G401 (cell line): ENCODE measurements around the gene CLTC. TPM values are rescaled to one million over a fixed set of nuclear protein-coding genes. Genes with fewer than 3 reads are reported as not detected.
"Not testable (repeated sequence)": the region's sequence is repeated elsewhere in the genome, so short reads cannot be mapped to it uniquely, and the experiment has no call there.

Experiments
- DNase-seq: peaks from one replicate; pipeline ENCODE4 v3.0.0-alpha.2; 2015; ENCODE audit warnings: low spot score
- in situ Hi-C: cut with HindIII; loops from 2 replicates; pipeline ENCODE4 v1.10.0; 2016; ENCODE audit warnings: low sequenced_read_pairs, mixed read lengths
- total RNA-seq: library from RNA; depleted of rRNA; stranded (reverse); fragments of >200 nt; shearing (Covaris generic); gene quantifications from 2 replicates; pipeline ENCODE4 v1.2.3, GENCODE V29; 2014; rRNA removed

Gene CLTC
- 259 and 403 TPM in 2 replicates for total RNA-seq

- in situ Hi-C loops, result no loop called here
- peak; percentile 96 for DNase-seq
These were observed at the start of gene CLTC for GRCh38 chr17:59619298-59620063. Gene CLTC (plus strand): TSS chr17:59619895. CDS start chr17:59620132, 237 bp downstream.

GRCh38 chr17:59572301-59572924 is 47.3 kb upstream of the CLTC start:
- DNase-seq, result no peak
- in situ Hi-C loops, result no loop called here

- in situ Hi-C loops, result not testable (repeated sequence)
These were observed 35.5 kb upstream of the CLTC start for GRCh38 chr17:59584168-59584567.

GRCh38 chr17:59600169-59600568 is 19.5 kb upstream of the CLTC start:
- no peak for DNase-seq
- in situ Hi-C loops, result no loop called here

More at GRCh38 chr17:59584168-59584567, 35.5 kb upstream of the CLTC start:
- not testable (repeated sequence) for DNase-seq

GRCh38 chr17:59601130-59601529 is 18.6 kb upstream of the CLTC start:
- DNase-seq, result no peak
- in situ Hi-C loops, result no loop called here

GRCh38 chr17:59607061-59607460 is 12.6 kb upstream of the CLTC start:
- DNase-seq, result no peak
- in situ Hi-C loops, result no loop called here

- in situ Hi-C loops, result no loop called here
- DNase-seq, result no peak
These were observed 11.8 kb upstream of the CLTC start for GRCh38 chr17:59607817-59608403.

- DNase-seq, result no peak
- in situ Hi-C loops, result no loop called here
These were observed 8.2 kb upstream of the CLTC start for GRCh38 chr17:59611503-59611902.

- in situ Hi-C loops, result no loop called here
- DNase-seq, result no peak
These were observed 3.3 kb upstream of the CLTC start for GRCh38 chr17:59616253-59616920.

- in situ Hi-C loops, result no loop called here
- DNase-seq, result peak; percentile 14
These were observed 2.5 kb upstream of the CLTC start for GRCh38 chr17:59617156-59617732.

GRCh38 chr17:59619035-59619297 is 729 bp upstream of the CLTC start:
- in situ Hi-C loops, result no loop called here
- DNase-seq, result no peak

- in situ Hi-C loops, result no loop called here
- no peak for DNase-seq
These were observed 317 bp downstream of the CLTC start for GRCh38 chr17:59620064-59620359.

- in situ Hi-C loops, result no loop called here
- DNase-seq, result peak; percentile 54
These were observed 994 bp downstream of the CLTC start for GRCh38 chr17:59620518-59621259.

- DNase-seq, result no peak
These were observed 2.1 kb downstream of the CLTC start for GRCh38 chr17:59621771-59622170.

GRCh38 chr17:59623151-59623550 is 3.5 kb downstream of the CLTC start:
- no peak for DNase-seq
- in situ Hi-C loops, result no loop called here

More at GRCh38 chr17:59621771-59622170, 2.1 kb downstream of the CLTC start:
- in situ Hi-C loops, result no loop called here

- DNase-seq, result no peak
- in situ Hi-C loops, result no loop called here
These were observed 7.1 kb downstream of the CLTC start for GRCh38 chr17:59626756-59627155.

- DNase-seq, result no peak
- in situ Hi-C loops, result no loop called here
These were observed 7.6 kb downstream of the CLTC start for GRCh38 chr17:59627274-59627673.

- DNase-seq, result no peak
- in situ Hi-C loops, result no loop called here
These were observed 8.1 kb downstream of the CLTC start for GRCh38 chr17:59627770-59628171.

GRCh38 chr17:59629174-59629573 is 9.5 kb downstream of the CLTC start:
- in situ Hi-C loops, result no loop called here
- no peak for DNase-seq
